Mesodermal cell (in vitro differentiated cells): ENCODE measurements around the gene ADGRD2.

Source experiments
- H3K27ac ChIP-seq: 2 replicates; pipeline ENCODE4 v1.7.0; 2013; ENCODE audit warnings: mild to moderate bottlenecking, low read depth, low read length, moderate library complexity; ENCODE audit not compliant: severe bottlenecking
- H3K36me3 ChIP-seq: 2 replicates; pipeline ENCODE4 v1.7.1; 2013; ENCODE audit warnings: mild to moderate bottlenecking, low read length, moderate library complexity; ENCODE audit not compliant: control insufficient read depth, insufficient read depth
- H3K4me1 ChIP-seq: one replicate; pipeline ENCODE4 v1.7.1; 2013; ENCODE audit warnings: mild to moderate bottlenecking, low read length; ENCODE audit not compliant: insufficient read depth, control insufficient read depth, poor library complexity, severe bottlenecking
- H3K4me3 ChIP-seq: 2 replicates; pipeline ENCODE4 v1.7.0; 2013; ENCODE audit warnings: low read length, control low read depth, mild to moderate bottlenecking; ENCODE audit not compliant: insufficient read depth, poor library complexity, severe bottlenecking; ENCODE audit errors: extremely low read depth
- H3K9me3 ChIP-seq: 2 replicates; pipeline ENCODE4 v1.7.1; 2013; ENCODE audit warnings: mild to moderate bottlenecking, low read length, moderate library complexity; ENCODE audit not compliant: control insufficient read depth
- WGBS, 2 experiments: methylation state at CpG; one replicate each; pipeline ENCODE4 v1.1.5; 2013; ENCODE audit warnings: missing lambda C conversion rate in 2 of 2; ENCODE audit not compliant: insufficient coverage in 2 of 2; 5-methylcytosine and 5-hydroxymethylcytosine counted together

ADGRD2 gene

DNA sequence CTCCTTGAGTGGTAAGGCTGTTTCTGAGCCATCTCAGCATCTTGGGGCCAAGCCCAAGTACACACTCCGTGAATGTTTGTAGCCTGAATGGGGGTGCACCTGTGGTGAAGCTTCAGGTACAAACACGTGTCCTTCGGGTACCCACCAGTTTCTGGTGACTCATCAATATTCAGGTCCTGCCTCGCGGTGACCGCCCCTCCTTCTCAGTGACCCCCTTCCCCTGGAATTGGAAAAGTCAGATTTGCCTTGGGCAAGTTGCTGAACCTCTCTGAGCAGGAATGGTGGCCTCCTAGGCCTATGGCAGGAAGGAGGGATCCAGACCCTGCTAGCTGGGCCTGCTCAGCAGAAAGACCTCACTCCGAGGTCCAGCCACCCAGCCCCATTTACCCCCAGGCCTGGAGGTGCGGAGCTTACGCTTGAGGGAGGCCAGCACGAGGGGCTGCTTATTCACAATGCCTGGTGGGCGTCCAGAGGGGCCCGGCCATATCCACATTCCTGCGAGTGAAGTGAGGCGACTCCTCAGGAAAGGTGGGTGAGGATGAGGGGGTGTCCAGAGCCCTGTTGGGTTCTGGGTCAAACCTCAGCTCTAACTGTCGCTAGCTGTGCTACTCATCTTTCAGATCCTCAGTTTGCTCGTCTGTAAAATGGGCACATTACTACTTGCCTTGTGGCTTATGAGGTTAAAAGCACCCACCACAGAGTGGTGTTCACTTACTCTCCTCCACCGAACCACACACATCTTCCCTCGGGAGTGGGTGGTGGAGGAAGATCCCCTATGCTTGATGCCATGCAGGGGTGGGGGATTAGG is 7.0 kb downstream of the ADGRD2 start:
- Histone ChIP-seq H3K27ac (no peak overlapping the region), H3K36me3 (no peaks in the 10 kb centered on the region), H3K9me3 (no peaks in the 10 kb centered on the region), H3K4me1 (no peaks in the 10 kb centered on the region), H3K4me3 (no peak overlapping the region)
- 90 to 91% methylated on average over 11 to 14 of the region's 18 CpGs for WGBS, 2 experiments

DNA sequence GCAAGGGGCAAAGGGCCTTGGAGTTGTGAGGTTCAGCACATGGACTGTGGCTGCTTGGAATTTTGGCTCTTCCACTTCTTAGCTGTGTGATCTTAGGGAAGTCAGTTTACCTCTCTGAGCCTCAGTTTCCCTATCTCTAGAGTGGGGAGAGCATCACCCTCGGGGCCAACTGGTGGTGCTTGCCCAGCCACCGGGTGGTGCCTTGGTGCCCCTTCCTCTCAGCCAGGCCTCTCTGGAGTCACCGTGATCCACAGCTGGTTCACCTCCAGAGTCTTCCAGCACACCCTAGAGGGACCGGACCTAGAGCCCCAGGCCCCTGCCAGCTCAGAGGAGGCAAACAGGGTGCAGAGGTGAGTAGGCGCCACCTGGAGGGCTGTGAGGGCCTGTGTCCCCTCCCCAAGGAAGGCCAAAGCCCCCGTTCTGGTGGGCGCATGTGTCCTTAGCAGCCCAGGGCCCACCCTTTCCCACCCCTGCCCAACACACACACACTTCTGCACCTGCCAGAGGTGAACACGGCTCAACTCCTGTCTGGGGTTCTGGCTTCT is 7.7 kb downstream of the ADGRD2 start:
- 84 to 87% methylated on average over 6 to 8 of the region's 8 CpGs for WGBS, 2 experiments
- Histone ChIP-seq H3K4me3 (no peak overlapping the region), H3K36me3 (no peaks in the 10 kb centered on the region), H3K4me1 (no peaks in the 10 kb centered on the region), H3K27ac (no peak overlapping the region), H3K9me3 (no peaks in the 10 kb centered on the region)

DNA sequence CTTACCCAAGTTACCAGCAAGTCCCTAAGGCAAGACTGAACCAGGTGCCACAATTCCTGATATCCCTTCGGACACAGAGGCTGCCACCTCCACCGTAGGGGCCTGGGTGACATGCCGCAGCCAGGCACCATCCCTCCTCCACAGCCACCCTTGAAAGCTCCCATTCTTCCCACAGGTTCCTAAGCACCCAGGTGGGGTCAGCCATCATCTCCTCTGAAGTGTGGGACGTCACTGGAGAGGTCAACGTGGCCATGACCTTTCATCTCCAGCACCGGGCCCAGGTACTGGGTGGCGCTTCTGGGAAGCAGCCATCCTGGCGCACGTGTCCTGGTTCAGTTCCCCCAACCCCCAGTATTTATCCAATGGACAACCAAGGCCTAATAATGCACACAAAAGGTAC is 8.2 kb downstream of the ADGRD2 start:
- Histone ChIP-seq H3K4me3 (no peak overlapping the region), H3K4me1 (no peaks in the 10 kb centered on the region), H3K36me3 (no peaks in the 10 kb centered on the region), H3K27ac (no peak overlapping the region), H3K9me3 (no peaks in the 10 kb centered on the region)
- WGBS, 2 experiments = 92 to 95% methylated on average over 9 of the region's 9 CpGs

DNA sequence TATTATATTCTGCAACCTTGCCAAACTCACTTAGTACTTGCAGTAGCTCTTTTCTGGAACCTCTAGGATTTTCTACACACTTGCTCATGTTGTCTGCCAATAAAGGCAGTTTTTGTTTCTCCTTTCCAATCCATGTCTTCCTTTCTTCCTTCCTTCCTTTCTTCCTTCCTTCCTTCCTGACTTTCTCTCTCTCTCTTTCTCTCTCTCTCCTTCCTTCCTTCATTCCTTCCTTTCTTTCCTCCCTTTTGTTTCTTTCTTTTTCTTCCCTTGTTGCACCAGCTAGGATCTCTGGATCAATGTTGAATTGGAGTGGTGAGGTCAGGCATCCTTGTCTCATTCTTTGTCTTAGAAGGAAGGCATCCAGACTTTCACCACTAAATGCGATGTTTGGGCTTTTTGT is 12.5 kb downstream of the ADGRD2 start:
- no peak overlapping the region for H3K4me3 ChIP-seq
- no peaks in the 10 kb centered on the region for H3K4me1 ChIP-seq
- WGBS, 2 experiments = no CpG with 5 or more reads among the region's 1 CpG
- H3K9me3 ChIP-seq = no peaks in the 10 kb centered on the region
- H3K36me3 ChIP-seq = no peaks in the 10 kb centered on the region
- no peak overlapping the region for H3K27ac ChIP-seq

DNA sequence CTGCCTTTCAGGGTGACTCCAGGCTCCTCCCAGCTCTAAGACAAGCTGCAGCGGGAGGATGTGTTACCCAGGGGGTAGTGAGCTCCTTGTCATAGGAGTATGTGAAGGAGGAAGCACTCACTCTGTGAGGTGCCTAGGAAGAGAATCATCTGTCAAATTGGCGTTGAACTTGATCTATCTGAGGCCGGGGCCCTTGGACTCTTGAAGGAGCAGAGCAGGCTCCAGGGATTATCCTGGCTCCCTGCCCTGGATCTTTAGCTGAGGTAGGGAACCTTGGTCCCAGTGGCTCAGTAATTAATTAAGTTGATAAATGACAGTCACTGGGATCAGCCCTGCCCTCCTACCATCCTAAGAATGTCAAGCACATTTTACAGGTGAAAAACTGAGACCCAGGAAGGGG is 15.5 kb downstream of the ADGRD2 start:
- H3K4me1 ChIP-seq = no peaks in the 10 kb centered on the region
- no peaks in the 10 kb centered on the region for H3K36me3 ChIP-seq
- no peak overlapping the region for H3K27ac ChIP-seq
- no peaks in the 10 kb centered on the region for H3K9me3 ChIP-seq
- 83 to 94% methylated on average over 2 to 3 of the region's 3 CpGs for WGBS, 2 experiments
- no peak overlapping the region for H3K4me3 ChIP-seq

DNA sequence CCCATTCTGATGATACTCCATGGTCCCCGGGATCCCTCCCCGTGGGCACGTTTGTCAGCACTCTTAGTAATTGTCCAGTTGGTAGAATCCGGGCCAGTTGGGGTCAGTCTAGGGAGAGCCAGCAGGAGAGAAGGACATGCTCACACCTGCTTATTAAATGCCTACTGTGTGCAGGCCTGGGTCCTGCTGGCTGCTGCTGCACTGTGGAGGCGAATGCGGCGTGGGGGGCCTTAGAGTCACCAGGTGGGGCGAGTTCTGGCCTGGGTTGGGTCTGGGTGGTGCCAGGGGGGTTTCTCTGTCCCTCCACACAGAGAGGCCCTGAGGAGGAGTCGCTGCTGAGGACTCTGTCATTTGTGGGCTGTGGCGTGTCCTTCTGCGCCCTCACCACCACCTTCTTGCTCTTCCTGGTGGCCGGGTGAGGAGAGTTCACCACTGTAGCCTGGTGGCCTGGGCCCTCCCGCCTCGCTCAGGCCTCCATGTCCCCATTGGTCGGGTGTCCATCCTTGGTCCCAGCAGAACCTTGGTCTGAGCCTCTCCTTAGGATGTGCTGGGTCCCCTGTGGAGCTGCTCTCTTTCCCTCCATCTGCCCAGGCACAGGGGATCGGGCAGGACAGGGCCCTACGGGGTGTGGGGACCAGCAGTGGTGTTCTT is 17.3 kb downstream of the ADGRD2 start:
- Histone ChIP-seq H3K4me3 (no peak overlapping the region), H3K4me1 (no peaks in the 10 kb centered on the region), H3K27ac (no peak overlapping the region), H3K9me3 (no peaks in the 10 kb centered on the region), H3K36me3 (no peaks in the 10 kb centered on the region)
- WGBS, 2 experiments = 90 to 95% methylated on average over 10 to 16 of the region's 17 CpGs

DNA sequence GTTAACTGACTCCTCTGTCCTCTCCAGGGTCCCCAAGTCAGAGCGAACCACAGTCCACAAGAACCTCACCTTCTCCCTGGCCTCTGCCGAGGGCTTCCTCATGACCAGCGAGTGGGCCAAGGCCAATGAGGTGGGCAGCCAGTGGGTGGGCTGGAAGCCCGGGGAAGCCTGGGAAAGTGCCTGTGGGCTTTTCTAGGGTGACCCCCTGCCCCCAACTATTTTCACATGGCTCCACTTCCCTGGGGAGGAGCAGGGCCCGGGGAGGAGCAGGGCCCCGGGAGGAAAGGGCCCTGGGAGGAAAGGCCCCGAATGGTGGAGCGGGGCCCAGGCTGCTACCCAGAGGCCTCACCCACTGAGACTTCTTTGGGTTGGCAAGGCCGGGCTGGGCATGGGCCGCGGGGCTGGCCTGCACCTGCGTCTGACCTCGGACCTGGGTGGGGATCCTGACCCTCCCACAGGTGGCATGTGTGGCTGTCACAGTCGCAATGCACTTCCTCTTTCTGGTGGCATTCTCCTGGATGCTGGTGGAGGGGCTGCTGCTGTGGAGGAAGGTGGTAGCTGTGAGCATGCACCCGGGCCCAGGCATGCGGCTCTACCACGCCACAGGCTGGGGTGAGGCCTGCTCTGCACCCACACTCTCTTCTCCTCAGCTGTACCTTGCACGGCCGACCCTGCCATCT is 17.9 kb downstream of the ADGRD2 start:
- H3K9me3 ChIP-seq = no peaks in the 10 kb centered on the region
- no peaks in the 10 kb centered on the region for H3K36me3 ChIP-seq
- H3K27ac ChIP-seq = no peak overlapping the region
- no peaks in the 10 kb centered on the region for H3K4me1 ChIP-seq
- no peak overlapping the region for H3K4me3 ChIP-seq
- WGBS, 2 experiments = 88 to 96% methylated on average over 10 to 18 of the region's 19 CpGs

DNA sequence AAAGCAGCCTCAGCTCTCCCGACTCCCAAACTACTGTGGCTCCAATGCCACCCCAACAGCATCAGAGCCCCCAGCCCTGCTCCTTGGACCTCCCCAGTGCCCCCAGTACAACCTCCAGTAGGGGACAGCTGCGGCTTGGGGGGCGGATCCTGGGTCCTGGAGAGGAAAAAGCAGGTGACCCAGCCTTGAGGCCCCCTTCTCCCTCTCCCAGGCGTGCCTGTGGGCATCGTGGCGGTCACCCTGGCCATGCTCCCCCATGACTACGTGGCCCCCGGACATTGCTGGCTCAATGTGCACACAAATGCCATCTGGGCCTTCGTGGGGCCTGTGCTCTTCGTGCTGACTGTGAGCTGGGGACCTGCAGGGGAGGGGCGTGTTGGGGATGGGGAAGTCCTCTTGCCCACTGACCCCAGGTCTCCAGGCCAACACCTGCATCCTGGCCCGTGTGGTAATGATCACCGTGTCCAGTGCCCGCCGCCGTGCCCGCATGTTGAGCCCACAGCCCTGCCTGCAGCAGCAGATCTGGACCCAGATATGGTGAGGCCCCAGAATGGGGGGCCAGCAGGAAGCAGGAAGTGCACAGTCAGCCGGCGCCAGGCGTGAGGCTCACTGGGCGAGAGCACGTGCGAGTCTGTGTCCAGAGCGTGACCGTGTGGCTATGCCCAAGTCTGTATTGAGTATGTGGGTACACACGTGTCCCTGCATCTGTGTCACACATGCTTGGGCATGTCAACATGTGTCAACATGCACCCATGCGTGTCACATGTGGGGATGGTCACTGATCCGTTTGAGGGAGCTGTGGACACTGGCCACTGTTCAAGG is 19.0 kb downstream of the ADGRD2 start:
- H3K9me3 ChIP-seq = no peaks in the 10 kb centered on the region
- WGBS, 2 experiments = 90 to 91% methylated on average over 25 to 26 of the region's 28 CpGs
- H3K4me1 ChIP-seq = no peaks in the 10 kb centered on the region
- H3K27ac ChIP-seq = no peak overlapping the region
- no peak overlapping the region for H3K4me3 ChIP-seq
- H3K36me3 ChIP-seq = no peaks in the 10 kb centered on the region

DNA sequence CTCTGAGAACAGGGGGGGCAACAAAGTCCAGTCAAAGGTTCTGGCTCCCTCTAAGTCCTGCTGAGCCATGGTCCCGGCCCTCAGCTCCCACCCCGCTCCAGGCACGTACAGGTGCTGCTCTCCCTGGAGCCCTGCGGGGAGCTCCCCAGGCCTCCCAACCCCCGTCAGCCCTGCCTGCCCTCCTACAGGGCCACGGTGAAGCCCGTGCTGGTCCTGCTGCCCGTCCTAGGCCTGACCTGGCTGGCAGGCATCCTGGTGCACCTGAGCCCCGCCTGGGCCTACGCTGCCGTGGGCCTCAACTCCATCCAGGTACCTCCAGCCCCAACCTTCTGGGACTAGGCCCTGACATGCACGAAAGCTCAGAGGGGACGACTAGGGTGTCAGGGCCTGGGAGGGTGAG is 20.1 kb downstream of the ADGRD2 start:
- H3K4me1 ChIP-seq = no peaks in the 10 kb centered on the region
- H3K4me3 ChIP-seq = no peak overlapping the region
- H3K36me3 ChIP-seq = no peaks in the 10 kb centered on the region
- no peaks in the 10 kb centered on the region for H3K9me3 ChIP-seq
- H3K27ac ChIP-seq = no peak overlapping the region
- WGBS, 2 experiments = 89 to 90% methylated on average over 9 to 12 of the region's 13 CpGs

DNA sequence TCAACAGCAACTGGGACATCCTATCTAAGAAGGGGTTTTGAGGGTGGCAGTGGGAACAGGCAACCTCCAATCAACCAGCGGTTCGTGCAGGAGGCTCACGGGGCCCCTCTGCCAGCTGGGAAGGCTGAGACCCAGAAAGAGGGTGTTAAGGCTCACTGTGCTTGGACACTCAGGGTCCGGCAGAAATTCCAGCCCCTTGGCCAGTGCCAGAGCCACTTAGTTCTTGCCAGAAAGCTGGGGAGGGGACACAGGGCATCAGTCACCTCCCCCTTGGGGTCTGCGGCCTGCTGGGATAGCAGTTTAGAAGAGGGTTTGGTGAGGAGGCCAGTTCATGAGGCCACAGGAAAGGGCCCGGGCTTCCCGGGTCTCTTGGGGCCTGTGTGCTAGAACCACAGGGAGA is 20.5 kb downstream of the ADGRD2 start:
- H3K4me3 ChIP-seq = no peak overlapping the region
- H3K4me1 ChIP-seq = no peaks in the 10 kb centered on the region
- no peaks in the 10 kb centered on the region for H3K9me3 ChIP-seq
- H3K27ac ChIP-seq = no peak overlapping the region
- H3K36me3 ChIP-seq = no peaks in the 10 kb centered on the region
- WGBS, 2 experiments = 92 to 95% methylated on average over 5 to 6 of the region's 7 CpGs
